ENCODE data around the gene TCP11X2. TPM values are rescaled to one million over a fixed set of nuclear protein-coding genes. Genes with fewer than 3 reads are reported as not detected.
"Not testable (repeated sequence)": the region's sequence is repeated elsewhere in the genome, so short reads cannot be mapped to it uniquely, and the experiment has no call there.

Gene TCP11X2
- total RNA-seq (under 1 TPM in 1 of 4 donors, not detected in 3; 0.38 TPM), polyA plus RNA-seq (not detected)
- long read RNA-seq, donor 1, result 0 reads
- long read RNA-seq, donor 2, result 0 reads
- long read RNA-seq, donor 3, result 0 reads
- long read RNA-seq, donor 4, result 0 reads

DNA sequence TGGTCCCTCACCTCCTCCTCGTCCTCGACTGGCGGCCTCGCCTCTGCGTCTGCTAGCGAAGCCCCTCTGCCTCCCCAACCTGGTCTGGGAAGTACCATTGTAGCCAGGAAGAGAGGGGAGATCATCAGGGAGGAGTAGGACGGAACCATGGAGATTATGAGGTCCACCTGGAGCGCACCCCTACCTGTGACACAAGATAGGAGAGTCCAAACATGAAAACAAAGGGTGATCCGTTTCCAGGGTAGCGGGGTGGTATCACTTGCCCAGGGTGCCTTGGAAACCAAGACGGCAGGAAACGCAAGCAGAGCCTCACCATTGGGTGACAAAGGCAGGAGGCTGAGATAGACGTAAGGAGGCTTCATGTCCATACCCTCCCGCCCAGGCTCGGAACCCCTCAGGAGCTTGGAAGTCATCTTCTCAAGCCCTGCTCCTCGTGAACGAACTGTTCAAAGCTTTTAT is at the start of gene TCP11X2:
Gene TCP11X2, minus strand, starts transcription at position 51 of the 459 bp plus-strand sequence.
- H3K4me3 ChIP-seq (ENCODE audit: low read length); ATAC-seq; H3K9me3 ChIP-seq (ENCODE audit: control insufficient read depth, low read length); H3K27ac ChIP-seq (ENCODE audit: low read length); H3K27me3 ChIP-seq (ENCODE audit: control insufficient read depth, insufficient read depth); H3K4me1 ChIP-seq (ENCODE audit: control insufficient read depth, insufficient read depth, low read length); intact Hi-C loops (cut with DNase I); DNase-seq: not testable (repeated sequence)
- WGBS, result 43% methylated on average over 7 of the region's 17 CpGs

DNA sequence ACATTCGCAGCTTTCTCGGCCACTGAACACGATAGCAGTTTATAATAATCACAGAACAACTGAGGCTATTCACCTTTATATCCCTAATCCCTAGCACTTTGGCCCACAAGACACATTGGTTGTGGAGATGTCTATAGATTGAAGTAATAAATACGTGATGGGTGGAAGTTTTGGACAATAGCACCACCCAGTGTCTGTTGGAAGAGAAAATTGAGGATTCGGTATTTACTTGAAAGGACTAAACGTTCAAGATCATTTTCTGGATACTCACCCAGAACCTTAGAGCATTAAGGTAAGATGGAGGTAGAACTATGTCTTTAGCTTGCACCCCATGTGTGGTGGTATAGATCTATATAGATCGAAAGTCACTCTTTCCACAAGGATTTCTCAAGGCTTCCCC is 45.7 kb upstream of the TCP11X2 start:
- DNase-seq (no peak), ATAC-seq (no peak)
- H3K4me3 ChIP-seq (ENCODE audit: low read length), result no peak overlapping the region
- no peak overlapping the region for H3K27ac ChIP-seq (ENCODE audit: low read length)
- WGBS, result 39% methylated on average over 7 of the region's 7 CpGs
- intact Hi-C loops (cut with DNase I), result no loop called here
- no peaks in the 10 kb centered on the region for H3K27me3 ChIP-seq (ENCODE audit: control insufficient read depth, insufficient read depth)
- H3K4me1 ChIP-seq (ENCODE audit: control insufficient read depth, insufficient read depth, low read length), result no peaks in the 10 kb centered on the region
- H3K9me3 ChIP-seq (ENCODE audit: control insufficient read depth, low read length), result no peaks in the 10 kb centered on the region

DNA sequence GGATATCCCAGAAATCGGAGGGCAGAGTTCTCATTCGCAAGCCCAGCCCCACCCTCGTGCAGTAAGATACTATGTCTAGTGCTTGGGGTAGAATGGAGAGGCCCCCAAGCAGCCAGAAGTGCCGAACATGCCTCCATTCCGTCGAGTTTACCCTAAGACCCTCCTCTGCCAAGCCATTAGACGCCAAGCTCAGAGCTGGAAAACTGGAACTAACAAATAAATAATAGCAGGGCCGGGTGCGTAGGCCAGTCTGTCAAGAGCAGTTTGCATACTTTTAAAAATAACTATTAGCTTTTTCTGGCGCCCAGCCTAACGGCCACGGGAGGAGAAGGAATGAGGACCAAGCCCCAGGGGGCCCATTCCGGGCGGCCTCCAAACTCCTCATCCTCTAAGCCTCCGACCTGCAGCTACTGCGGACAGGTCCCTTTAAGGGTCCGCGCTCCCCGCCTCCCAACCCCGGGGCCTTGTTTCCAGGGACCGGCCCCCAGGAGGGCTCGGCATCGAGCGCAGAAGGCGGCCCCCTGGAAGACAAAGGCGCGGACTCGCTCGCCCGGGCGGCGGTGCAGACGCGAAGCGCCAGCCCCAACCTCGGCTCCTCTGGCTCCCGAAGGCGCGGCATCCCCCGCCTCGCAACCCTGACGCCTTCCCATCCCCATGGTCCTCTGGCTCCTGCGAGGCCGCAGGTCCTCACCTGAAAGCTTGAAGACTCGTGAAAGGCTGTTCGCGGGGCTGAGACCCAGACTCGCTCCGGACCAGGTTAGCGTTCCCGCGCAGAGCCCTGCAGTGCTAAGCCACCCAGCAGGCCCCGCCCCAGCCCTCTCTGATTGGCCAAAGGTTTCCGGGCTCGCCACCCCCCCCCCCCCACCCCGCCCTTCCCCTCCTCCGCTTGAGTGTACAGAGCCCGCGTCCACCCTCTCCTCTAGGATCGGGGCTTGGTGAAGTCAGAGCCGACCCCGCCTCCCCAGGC is 44.6 kb upstream of the TCP11X2 start, which contains the start of gene TMSB15A:
Gene TMSB15A, minus strand, starts transcription at position 765 of the 967 bp plus-strand sequence.
- Histone ChIP-seq H3K9me3 (ENCODE audit: control insufficient read depth, low read length) (no peaks in the 10 kb centered on the region), H3K4me1 (ENCODE audit: control insufficient read depth, insufficient read depth, low read length) (no peaks in the 10 kb centered on the region), H3K27me3 (ENCODE audit: control insufficient read depth, insufficient read depth) (no peaks in the 10 kb centered on the region), H3K4me3 (ENCODE audit: low read length) (peak within 1 kb of the TSS; percentile 26), H3K27ac (ENCODE audit: low read length) (no peak within 1 kb of the TSS)
- peak; percentile 72 to 90 (median 84) for DNase-seq
- WGBS, result under 1% methylated on average over 60 of the region's 62 CpGs
- intact Hi-C loops (cut with DNase I), result no loop called here
- peak; percentile 97 to 98 for ATAC-seq

DNA sequence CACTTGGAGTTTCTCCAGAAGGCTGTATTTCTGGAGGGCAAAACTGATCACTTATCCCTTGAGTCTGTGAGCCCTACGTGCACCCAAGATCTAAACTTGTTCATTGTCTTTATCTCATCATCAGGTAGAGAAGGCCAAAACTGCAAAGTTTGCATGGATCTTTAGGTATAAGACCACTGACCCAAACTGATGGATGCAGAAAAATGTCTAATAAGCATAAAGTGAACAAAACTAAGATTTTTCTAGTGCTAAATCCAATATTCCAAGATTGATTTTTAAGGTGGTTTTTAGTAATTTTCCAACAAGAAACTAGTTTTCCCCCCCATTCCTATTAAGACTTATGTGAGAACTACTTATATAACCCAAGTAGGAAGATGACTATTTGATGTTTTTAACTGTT is 42.9 kb upstream of the TCP11X2 start:
- no peak for DNase-seq

DNA sequence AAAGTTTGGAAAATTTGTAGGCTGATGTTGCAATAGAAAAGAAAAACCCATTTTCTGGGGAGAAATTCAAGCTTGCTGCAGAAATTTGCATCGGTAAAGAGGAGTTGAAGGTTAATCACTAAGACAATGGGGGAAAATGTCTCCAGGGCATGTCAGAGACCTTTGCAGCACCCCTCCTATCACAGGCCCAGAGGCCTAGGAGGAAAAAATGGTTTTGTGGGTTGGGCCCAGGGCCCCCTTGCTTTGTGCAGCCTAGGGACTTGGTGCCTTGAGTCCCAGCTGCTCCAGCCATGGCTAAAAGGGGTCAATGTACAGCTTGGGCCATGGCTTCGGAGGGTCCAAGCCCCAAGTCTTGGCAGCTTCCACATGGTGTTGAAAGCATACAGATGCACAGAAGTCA is 27.1 kb upstream of the TCP11X2 start:
- H3K4me3 ChIP-seq (ENCODE audit: low read length), result no peak overlapping the region
- WGBS, result 93% methylated on average over 2 of the region's 2 CpGs
- no peaks in the 10 kb centered on the region for H3K9me3 ChIP-seq (ENCODE audit: control insufficient read depth, low read length)
- H3K4me1 ChIP-seq (ENCODE audit: control insufficient read depth, insufficient read depth, low read length), result no peaks in the 10 kb centered on the region
- no peaks in the 10 kb centered on the region for H3K27me3 ChIP-seq (ENCODE audit: control insufficient read depth, insufficient read depth)
- no peak for ATAC-seq
- intact Hi-C loops (cut with DNase I), result no loop called here
- H3K27ac ChIP-seq (ENCODE audit: low read length), result no peak overlapping the region
- no peak for DNase-seq

More for the DNA sequence above, 42.9 kb upstream of the TCP11X2 start:
- no peak overlapping the region for H3K4me3 ChIP-seq (ENCODE audit: low read length)
- no peak for ATAC-seq
- no peaks in the 10 kb centered on the region for H3K27me3 ChIP-seq (ENCODE audit: control insufficient read depth, insufficient read depth)
- H3K4me1 ChIP-seq (ENCODE audit: control insufficient read depth, insufficient read depth, low read length), result no peaks in the 10 kb centered on the region
- no peak overlapping the region for H3K27ac ChIP-seq (ENCODE audit: low read length)
- intact Hi-C loops (cut with DNase I), result no loop called here
- no peaks in the 10 kb centered on the region for H3K9me3 ChIP-seq (ENCODE audit: control insufficient read depth, low read length)
- WGBS, result 100% methylated on average over 1 of the region's 1 CpG

DNA sequence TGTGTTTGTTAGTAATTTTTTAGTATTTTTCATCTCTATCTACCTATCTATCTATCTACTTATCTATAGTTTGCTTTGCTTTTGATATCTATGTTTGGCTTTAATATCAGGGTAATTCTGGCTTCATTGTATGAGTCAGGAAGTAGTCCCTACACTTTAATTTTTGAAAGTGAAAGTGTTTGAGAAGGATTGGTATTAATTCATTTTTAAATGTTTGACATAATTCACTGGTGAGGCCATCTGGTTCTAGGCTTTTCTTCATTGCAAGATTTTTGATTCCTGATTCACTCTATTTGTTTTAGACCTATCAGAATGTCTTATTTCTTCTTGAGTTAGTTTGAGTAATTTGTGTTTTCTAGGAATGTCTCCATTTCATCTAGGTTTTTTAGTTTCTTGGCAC is 20.2 kb upstream of the TCP11X2 start:
- intact Hi-C loops (cut with DNase I), result no loop called here
- DNase-seq, result no peak

DNA sequence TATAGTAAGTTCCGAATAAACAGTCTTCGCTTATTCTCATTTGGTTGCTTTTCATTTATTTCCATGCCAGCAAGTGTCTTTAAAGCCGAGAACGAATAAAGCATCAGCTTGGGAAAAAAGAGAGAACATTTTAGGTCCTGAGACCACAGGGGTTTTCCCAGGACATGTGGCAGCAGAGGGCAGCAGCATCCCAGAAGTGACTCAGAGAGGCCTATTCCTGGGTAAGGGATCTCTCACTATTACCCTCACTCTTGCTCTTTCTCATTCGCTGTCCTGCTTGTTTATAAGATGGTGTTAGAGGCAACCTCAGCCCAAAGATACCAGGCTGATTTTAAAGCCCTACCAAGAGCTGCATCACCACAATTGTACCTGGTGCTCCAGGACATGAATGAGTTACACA is 7.2 kb upstream of the TCP11X2 start:
- DNase-seq; H3K9me3 ChIP-seq (ENCODE audit: control insufficient read depth, low read length); H3K27me3 ChIP-seq (ENCODE audit: control insufficient read depth, insufficient read depth); intact Hi-C loops (cut with DNase I); H3K4me3 ChIP-seq (ENCODE audit: low read length); H3K4me1 ChIP-seq (ENCODE audit: control insufficient read depth, insufficient read depth, low read length); H3K27ac ChIP-seq (ENCODE audit: low read length): not testable (repeated sequence)
- peak in 1 of 2 donors; percentile 68 for ATAC-seq
- WGBS, result 27% methylated on average over 2 of the region's 5 CpGs

More for the DNA sequence above, 20.2 kb upstream of the TCP11X2 start:
- H3K4me1 ChIP-seq (ENCODE audit: control insufficient read depth, insufficient read depth, low read length), result no peaks in the 10 kb centered on the region
- H3K9me3 ChIP-seq (ENCODE audit: control insufficient read depth, low read length), result no peaks in the 10 kb centered on the region
- ATAC-seq, result no peak
- no peaks in the 10 kb centered on the region for H3K27me3 ChIP-seq (ENCODE audit: control insufficient read depth, insufficient read depth)
- H3K27ac ChIP-seq (ENCODE audit: low read length), result no peak overlapping the region
- H3K4me3 ChIP-seq (ENCODE audit: low read length), result no peak overlapping the region

DNA sequence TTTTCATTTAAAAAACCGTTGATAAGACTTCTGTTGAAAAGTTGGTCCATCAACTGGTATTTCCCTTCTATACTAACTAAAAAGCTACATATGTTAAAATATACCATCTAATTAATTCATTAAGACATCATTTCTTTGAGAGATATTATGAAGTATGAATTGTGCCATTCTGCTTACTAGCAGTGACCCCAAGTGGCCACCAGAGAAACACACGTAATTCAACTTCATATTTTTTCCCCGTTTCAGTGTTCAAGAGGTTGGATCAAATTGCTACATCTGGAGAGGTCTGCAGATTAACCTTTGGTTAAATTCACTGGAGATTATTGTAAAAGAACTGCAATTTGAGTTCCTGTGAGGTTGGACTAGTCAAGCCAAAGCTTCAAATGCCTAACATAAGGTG is 1.4 kb downstream of the TCP11X2 start:
- H3K27ac ChIP-seq (ENCODE audit: low read length); H3K4me1 ChIP-seq (ENCODE audit: control insufficient read depth, insufficient read depth, low read length); H3K9me3 ChIP-seq (ENCODE audit: control insufficient read depth, low read length); intact Hi-C loops (cut with DNase I); ATAC-seq; DNase-seq; H3K27me3 ChIP-seq (ENCODE audit: control insufficient read depth, insufficient read depth); H3K4me3 ChIP-seq (ENCODE audit: low read length): not testable (repeated sequence)
- WGBS, result no CpG with 5 or more reads among the region's 3 CpGs

DNA sequence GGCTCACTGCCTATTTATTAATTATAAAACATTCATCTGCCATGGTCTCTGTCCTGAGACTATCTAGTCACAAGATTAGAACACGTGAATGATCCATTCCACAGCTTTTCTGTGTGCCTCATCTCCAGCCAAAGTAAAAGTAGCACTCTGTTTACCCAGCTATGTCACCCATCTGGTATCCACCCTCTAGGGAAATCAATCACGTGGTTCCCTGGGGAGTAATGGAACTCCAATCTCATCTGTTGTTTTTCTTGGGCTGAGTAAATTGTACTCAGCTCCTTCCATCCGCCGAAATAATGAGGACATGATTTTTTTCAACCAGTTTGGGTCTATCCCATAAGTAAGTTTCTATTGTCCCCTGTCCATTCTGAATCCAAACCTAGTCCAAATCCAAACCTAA is 13.0 kb downstream of the TCP11X2 start:
- intact Hi-C loops (cut with DNase I); DNase-seq; H3K27me3 ChIP-seq (ENCODE audit: control insufficient read depth, insufficient read depth); H3K9me3 ChIP-seq (ENCODE audit: control insufficient read depth, low read length); H3K4me3 ChIP-seq (ENCODE audit: low read length); H3K27ac ChIP-seq (ENCODE audit: low read length); H3K4me1 ChIP-seq (ENCODE audit: control insufficient read depth, insufficient read depth, low read length); ATAC-seq: not testable (repeated sequence)
- WGBS, result no CpG with 5 or more reads among the region's 4 CpGs

DNA sequence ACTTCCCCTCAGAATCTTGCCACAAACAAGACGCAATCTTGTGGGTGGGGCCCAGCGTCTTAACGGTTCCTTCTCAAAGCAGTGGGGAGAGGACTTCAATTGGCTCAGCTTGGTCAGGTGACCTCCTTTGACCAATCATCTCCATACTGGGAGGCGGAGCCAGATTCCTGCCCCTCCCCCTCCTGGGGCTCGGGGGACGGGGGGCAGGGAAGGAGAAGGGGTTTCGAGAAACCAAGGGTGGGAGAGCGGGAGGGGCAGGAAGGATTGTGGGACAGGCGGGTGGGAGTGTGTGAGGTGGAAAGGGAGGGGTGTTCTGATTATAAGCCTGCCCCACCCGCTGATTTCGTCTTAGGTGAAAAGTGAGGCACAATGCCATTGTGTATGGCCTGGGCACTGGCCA is 31.7 kb downstream of the TCP11X2 start, which contains the start of gene NXF2B:
Gene NXF2B, minus strand, starts transcription at position 101 of the 400 bp plus-strand sequence. CDS start 59,972 bp downstream, outside the sequence.
- intact Hi-C loops (cut with DNase I); DNase-seq; H3K9me3 ChIP-seq (ENCODE audit: control insufficient read depth, low read length); H3K4me1 ChIP-seq (ENCODE audit: control insufficient read depth, insufficient read depth, low read length); H3K27me3 ChIP-seq (ENCODE audit: control insufficient read depth, insufficient read depth); H3K4me3 ChIP-seq (ENCODE audit: low read length); ATAC-seq; H3K27ac ChIP-seq (ENCODE audit: low read length): not testable (repeated sequence)
- no CpG with 5 or more reads among the region's 11 CpGs for WGBS

DNA sequence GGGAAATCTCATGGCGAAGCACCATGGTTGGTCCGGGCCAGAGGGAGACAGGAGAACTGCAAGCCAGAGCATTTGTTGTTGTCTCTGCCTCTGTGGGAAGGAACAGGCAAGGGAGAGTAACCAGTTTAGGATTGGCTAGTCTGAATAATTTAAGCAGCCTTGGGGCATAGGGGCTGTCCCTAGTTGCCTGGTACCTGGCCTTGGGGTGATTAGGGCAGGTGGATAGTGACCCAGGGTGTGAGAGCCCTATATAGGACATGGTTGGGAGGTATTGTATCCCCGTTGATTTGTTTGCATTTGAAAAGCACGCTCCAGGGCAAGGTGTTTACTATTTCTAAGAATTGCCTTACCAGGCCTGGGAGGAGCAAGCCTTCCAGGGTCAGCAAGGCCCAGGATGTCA is 57.1 kb downstream of the TCP11X2 start:
- intact Hi-C loops (cut with DNase I); H3K9me3 ChIP-seq (ENCODE audit: control insufficient read depth, low read length); H3K4me1 ChIP-seq (ENCODE audit: control insufficient read depth, insufficient read depth, low read length); DNase-seq; H3K27ac ChIP-seq (ENCODE audit: low read length); H3K4me3 ChIP-seq (ENCODE audit: low read length); ATAC-seq; H3K27me3 ChIP-seq (ENCODE audit: control insufficient read depth, insufficient read depth): not testable (repeated sequence)
- WGBS, result no CpG with 5 or more reads among the region's 4 CpGs

All from right cardiac atrium (tissue), 5 donors.